Measurements from ENCODE around the gene PGLYRP1.

PGLYRP1 gene

DNA sequence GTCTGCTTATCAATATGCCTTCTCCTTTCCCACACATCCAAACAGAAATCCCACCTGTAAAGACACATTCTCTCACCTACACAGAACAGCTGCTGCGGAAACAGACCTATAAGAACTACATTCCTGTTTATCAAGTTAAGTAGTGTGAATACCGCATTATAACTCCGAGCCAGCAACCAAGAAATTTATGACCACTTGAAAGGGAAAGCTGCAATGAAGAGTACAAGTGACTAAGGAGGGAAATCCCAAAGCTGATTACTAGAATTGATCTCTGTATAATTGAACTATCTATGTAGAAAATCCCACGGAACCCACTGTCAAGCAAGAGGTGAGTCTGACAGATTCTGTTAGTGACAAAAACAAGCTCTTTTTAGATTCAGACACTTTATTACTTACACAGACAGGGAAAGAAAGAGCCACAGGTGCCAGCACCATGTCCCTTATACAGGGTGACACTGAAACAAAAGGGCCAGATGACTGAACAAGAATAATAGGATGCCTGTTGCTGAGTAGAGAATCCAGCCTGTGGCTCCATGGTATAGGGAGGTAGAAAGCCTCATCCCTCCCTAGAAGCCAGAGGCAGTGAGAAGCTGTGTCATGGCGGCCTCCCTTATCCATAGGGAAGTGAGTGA is 19.5 kb upstream of the PGLYRP1 start:
- no peak overlapping the region for H3K4me2 ChIP-seq (ENCODE audit: low read length)
- no peaks in the 10 kb centered on the region for H3K4me1 ChIP-seq (ENCODE audit: control insufficient read depth, low read length)
- H3K27ac ChIP-seq (ENCODE audit: low read depth, low read length) = no peak overlapping the region
- H3K79me2 ChIP-seq (ENCODE audit: control insufficient read depth, low read length) = no peaks in the 10 kb centered on the region
- H3K27me3 ChIP-seq (ENCODE audit: control insufficient read depth, low read length) = peaks cover 18% of the 10 kb centered on the region
- H3K9me2 ChIP-seq (replicated peaks; ENCODE audit: control insufficient read depth, low read length) = no peaks in the 10 kb centered on the region
- H3K4me3 ChIP-seq (ENCODE audit: low read length) = no peak overlapping the region
- H4K20me1 ChIP-seq (ENCODE audit: control insufficient read depth, insufficient read depth, low read depth, low read length) = no peaks in the 10 kb centered on the region
- TF ChIP-seq, protein P1, sequence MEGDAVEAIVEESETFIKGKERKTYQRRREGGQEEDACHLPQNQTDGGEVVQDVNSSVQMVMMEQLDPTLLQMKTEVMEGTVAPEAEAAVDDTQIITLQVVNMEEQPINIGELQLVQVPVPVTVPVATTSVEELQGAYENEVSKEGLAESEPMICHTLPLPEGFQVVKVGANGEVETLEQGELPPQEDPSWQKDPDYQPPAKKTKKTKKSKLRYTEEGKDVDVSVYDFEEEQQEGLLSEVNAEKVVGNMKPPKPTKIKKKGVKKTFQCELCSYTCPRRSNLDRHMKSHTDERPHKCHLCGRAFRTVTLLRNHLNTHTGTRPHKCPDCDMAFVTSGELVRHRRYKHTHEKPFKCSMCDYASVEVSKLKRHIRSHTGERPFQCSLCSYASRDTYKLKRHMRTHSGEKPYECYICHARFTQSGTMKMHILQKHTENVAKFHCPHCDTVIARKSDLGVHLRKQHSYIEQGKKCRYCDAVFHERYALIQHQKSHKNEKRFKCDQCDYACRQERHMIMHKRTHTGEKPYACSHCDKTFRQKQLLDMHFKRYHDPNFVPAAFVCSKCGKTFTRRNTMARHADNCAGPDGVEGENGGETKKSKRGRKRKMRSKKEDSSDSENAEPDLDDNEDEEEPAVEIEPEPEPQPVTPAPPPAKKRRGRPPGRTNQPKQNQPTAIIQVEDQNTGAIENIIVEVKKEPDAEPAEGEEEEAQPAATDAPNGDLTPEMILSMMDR (IDR thresholded peaks at IDR 0.05; ENCODE audit: low read depth, low read length, poor library complexity, severe bottlenecking) = no peak
- TF ChIP-seq EZH2phosphoT487 (IDR thresholded peaks at IDR 0.05; ENCODE audit: borderline replicate concordance, low read length) = no peak
- no peaks in the 10 kb centered on the region for H3K9me3 ChIP-seq (ENCODE audit: control insufficient read depth, insufficient read depth, low read length)
- no peaks in the 10 kb centered on the region for H3K36me3 ChIP-seq (ENCODE audit: control insufficient read depth, low read length)
- no peaks in the 10 kb centered on the region for H3F3A ChIP-seq (ENCODE audit: control insufficient read depth, insufficient read depth)

DNA sequence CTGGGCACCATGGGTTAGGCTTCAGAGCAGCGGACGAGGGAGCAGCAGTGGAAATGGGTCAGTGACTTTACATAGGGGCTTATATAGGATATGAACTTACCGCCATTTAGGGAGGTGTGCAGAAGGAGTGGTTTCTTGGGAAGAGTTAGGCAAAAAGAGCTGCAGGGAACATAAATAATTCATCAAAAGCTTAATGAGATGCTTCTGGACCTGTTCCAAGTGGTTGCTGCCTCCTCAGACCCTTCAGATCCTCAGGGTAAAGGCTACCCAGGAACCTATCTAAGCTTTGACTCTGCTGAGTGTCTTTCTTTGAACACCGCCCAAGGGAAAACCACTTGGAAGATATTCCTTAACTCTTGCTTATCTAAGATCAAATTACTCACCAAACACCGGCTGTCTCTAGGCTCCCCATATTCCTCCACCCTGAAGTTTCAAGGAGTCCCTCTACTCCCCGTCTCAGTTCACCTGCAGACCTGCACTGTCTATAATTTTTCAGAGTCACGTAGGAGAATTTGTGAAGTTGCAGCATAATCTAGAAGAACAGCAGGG is 18.2 kb upstream of the PGLYRP1 start, which contains the start of gene IGFL4:
Gene IGFL4, minus strand, starts transcription at position 51 of the 549 bp plus-strand sequence. Its CDS starts 40 bp downstream, at position 11.
- no peaks in the 10 kb centered on the region for H4K20me1 ChIP-seq (ENCODE audit: control insufficient read depth, insufficient read depth, low read depth, low read length)
- H3K9me3 ChIP-seq (ENCODE audit: control insufficient read depth, insufficient read depth, low read length) = no peaks in the 10 kb centered on the region
- H3F3A ChIP-seq (ENCODE audit: control insufficient read depth, insufficient read depth) = no peaks in the 10 kb centered on the region
- H3K4me3 ChIP-seq (ENCODE audit: low read length) = no peak within 1 kb of the TSS
- TF ChIP-seq, protein P1 (IDR thresholded peaks at IDR 0.05; ENCODE audit: low read depth, low read length, poor library complexity, severe bottlenecking) = no peak
- no peak for TF ChIP-seq EZH2phosphoT487 (IDR thresholded peaks at IDR 0.05; ENCODE audit: borderline replicate concordance, low read length)
- H3K4me2 ChIP-seq (ENCODE audit: low read length) = no peak within 1 kb of the TSS
- H3K79me2 ChIP-seq (ENCODE audit: control insufficient read depth, low read length) = no peaks in the 10 kb centered on the region
- no peaks in the 10 kb centered on the region for H3K4me1 ChIP-seq (ENCODE audit: control insufficient read depth, low read length)
- H3K36me3 ChIP-seq (ENCODE audit: control insufficient read depth, low read length) = no peaks in the 10 kb centered on the region
- H3K27ac ChIP-seq (ENCODE audit: low read depth, low read length) = no peak within 1 kb of the TSS
- H3K9me2 ChIP-seq (replicated peaks; ENCODE audit: control insufficient read depth, low read length) = no peaks in the 10 kb centered on the region
- H3K27me3 ChIP-seq (ENCODE audit: control insufficient read depth, low read length) = peaks cover 15% of the 10 kb centered on the region

DNA sequence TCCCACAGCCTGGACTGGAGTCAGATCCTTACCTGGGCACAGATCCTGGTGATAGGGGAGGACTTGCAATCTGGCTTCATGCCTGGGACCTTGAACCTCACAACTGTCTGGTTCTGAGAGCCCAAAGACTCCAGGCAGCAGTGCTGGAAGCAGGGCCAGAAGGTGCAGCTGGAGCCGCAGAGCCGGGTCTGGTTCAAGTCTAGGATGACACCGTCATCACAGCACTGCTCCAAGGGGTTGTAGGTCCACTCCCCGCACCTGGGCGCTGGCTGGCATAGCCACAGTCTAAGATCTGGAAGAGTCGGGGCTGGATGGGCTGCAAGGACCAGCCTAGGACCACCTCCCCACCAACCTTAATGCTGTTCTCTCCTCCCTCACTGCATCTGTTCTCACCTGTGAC is 17.3 kb upstream of the PGLYRP1 start:
- Histone ChIP-seq H3K9me2 (replicated peaks; ENCODE audit: control insufficient read depth, low read length) (no peaks in the 10 kb centered on the region), H3K36me3 (ENCODE audit: control insufficient read depth, low read length) (no peaks in the 10 kb centered on the region), H3K4me1 (ENCODE audit: control insufficient read depth, low read length) (no peaks in the 10 kb centered on the region), H4K20me1 (ENCODE audit: control insufficient read depth, insufficient read depth, low read depth, low read length) (no peaks in the 10 kb centered on the region), H3K4me3 (ENCODE audit: low read length) (no peak overlapping the region), H3F3A (ENCODE audit: control insufficient read depth, insufficient read depth) (no peaks in the 10 kb centered on the region), H3K4me2 (ENCODE audit: low read length) (no peak overlapping the region), H3K79me2 (ENCODE audit: control insufficient read depth, low read length) (no peaks in the 10 kb centered on the region), H3K27ac (ENCODE audit: low read depth, low read length) (no peak overlapping the region), H3K9me3 (ENCODE audit: control insufficient read depth, insufficient read depth, low read length) (no peaks in the 10 kb centered on the region), H3K27me3 (ENCODE audit: control insufficient read depth, low read length) (peaks cover 15% of the 10 kb centered on the region)
- TF ChIP-seq EZH2phosphoT487 (IDR thresholded peaks at IDR 0.05; ENCODE audit: borderline replicate concordance, low read length) = no peak
- TF ChIP-seq, protein P1 (IDR thresholded peaks at IDR 0.05; ENCODE audit: low read depth, low read length, poor library complexity, severe bottlenecking) = no peak

Measured in DOHH2 (cell line).